Calu3 (cell line): ENCODE results near the gene KAZN. TPM values are rescaled to one million over a fixed set of nuclear protein-coding genes. Genes with fewer than 3 reads are reported as not detected.

Experiments
- BruUV-seq: library from RNA; stranded (reverse); fragments of 400-500 nt; replicated peaks from 2 replicates; lab custom pipeline; 2021; lab: Mats Ljungman, UMichigan
- CTCF ChIA-PET: fragments of 300-600 bp; sonication (Branson Sonifier 250); formaldehyde crosslinking; loops from one replicate; lab custom pipeline; 2022; ENCODE audit warnings: antibody characterized with exemption; lab: Charles Lee
- DNase-seq: peaks from one replicate; pipeline ENCODE4 v3.0.0; 2022
- H3K27ac Mint-ChIP-seq: one replicate; pipeline ENCODE4 v1.8.0; 2022; ENCODE audit warnings: mixed read lengths; ENCODE audit not compliant: unreplicated experiment
- H3K27me3 Mint-ChIP-seq: one replicate; pipeline ENCODE4 v1.8.0; 2022; ENCODE audit warnings: mixed read lengths; ENCODE audit not compliant: unreplicated experiment
- H3K36me3 Mint-ChIP-seq: one replicate; pipeline ENCODE4 v1.8.0; 2022; ENCODE audit warnings: mild to moderate bottlenecking, moderate library complexity, mixed read lengths; ENCODE audit not compliant: insufficient read depth, unreplicated experiment
- H3K4me1 Mint-ChIP-seq: one replicate; pipeline ENCODE4 v1.8.0; 2022; ENCODE audit warnings: mild to moderate bottlenecking, low read depth, mixed read lengths; ENCODE audit not compliant: unreplicated experiment
- H3K4me3 Mint-ChIP-seq: one replicate; pipeline ENCODE4 v1.8.0; 2022; ENCODE audit warnings: mild to moderate bottlenecking, low read depth, moderate library complexity, mixed read lengths; ENCODE audit not compliant: unreplicated experiment
- H3K9me3 Mint-ChIP-seq: one replicate; pipeline ENCODE4 v1.8.0; 2022; ENCODE audit warnings: low read depth, mixed read lengths; ENCODE audit not compliant: unreplicated experiment
- CTCF ChIP-seq: fragments of 200-600 bp; IDR thresholded peaks from one replicate; pipeline ENCODE4 v1.8.0; 2022; ENCODE audit warnings: antibody characterized with exemption; ENCODE audit not compliant: unreplicated experiment
- intact Hi-C: fragments of 100-400 bp; cut with micrococcal nuclease; formaldehyde crosslinking; loops from one replicate; pipeline ENCODE4 v1.10.0; 2022; ENCODE audit not compliant: unreplicated experiment
- total RNA-seq: library from RNA; stranded (reverse); gene quantifications from 2 replicates; pipeline ENCODE4 v1.2.3, GENCODE V29; 2022

The KAZN gene
- total RNA-seq, 1 experiment from 2014 or later = 3.6 TPM

- intact Hi-C loops = no loop called here
- Mint-ChIP-seq H3K4me1 (no peaks in the 10 kb centered on the region), H3K27ac (no peak overlapping the region), H3K27me3 (no peaks in the 10 kb centered on the region), H3K9me3 (peaks cover 3% of the 10 kb centered on the region), H3K36me3 (no peaks in the 10 kb centered on the region), H3K4me3 (no peak overlapping the region)
- BruUV-seq = no TSS peak
- DNase-seq = no peak
- TF ChIP-seq CTCF = no peak
- CTCF ChIA-PET = interaction anchor here (0.5 kb wide), 1 partner anchor 413 kb away, joined by 4 read pairs; no protein-coding TSS in a partner anchor
Observed at GRCh38 chr1:14627608-14628489, 29.4 kb downstream of the KAZN start.

DNA sequence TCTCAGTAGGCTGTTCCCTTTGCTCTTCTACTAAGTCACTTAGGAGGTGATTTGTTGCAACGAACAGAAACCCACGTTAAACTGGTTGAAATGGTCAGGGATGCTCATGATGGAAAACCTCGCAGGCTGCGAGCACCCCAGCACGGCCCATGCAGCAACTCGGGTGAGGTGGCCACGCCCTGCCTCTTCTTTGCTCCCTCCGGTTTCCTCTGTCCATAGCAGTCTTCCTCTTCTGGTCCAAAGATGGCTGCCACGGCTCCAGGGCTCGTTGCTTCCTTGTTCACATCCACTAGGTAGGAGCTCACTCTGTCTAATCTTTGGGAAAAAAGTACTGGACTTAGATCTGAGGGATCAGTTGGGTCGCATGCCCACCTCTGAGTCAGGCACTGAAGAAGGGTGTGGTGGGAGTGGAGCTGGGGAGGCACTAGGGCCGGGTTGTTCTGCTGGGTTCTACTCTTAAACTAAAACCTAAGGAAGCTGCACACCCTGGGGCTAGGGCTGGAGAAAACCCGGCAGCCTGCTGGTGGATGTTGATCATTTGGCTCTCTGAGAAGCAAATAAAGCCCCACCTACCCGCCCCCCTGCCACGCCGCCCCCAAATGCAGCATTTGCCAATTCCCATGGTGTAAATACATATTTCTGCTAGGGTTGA is 31.0 kb downstream of the KAZN start:
- no peak for TF ChIP-seq CTCF
- H3K27ac Mint-ChIP-seq = no peak overlapping the region
- no TSS peak for BruUV-seq
- DNase-seq = no peak
- H3K4me3 Mint-ChIP-seq = no peak overlapping the region
- H3K9me3 Mint-ChIP-seq = no peaks in the 10 kb centered on the region
- H3K27me3 Mint-ChIP-seq = no peaks in the 10 kb centered on the region
- no peaks in the 10 kb centered on the region for H3K4me1 Mint-ChIP-seq
- CTCF ChIA-PET = no interaction called here
- intact Hi-C loops = no loop called here
- no peaks in the 10 kb centered on the region for H3K36me3 Mint-ChIP-seq

DNA sequence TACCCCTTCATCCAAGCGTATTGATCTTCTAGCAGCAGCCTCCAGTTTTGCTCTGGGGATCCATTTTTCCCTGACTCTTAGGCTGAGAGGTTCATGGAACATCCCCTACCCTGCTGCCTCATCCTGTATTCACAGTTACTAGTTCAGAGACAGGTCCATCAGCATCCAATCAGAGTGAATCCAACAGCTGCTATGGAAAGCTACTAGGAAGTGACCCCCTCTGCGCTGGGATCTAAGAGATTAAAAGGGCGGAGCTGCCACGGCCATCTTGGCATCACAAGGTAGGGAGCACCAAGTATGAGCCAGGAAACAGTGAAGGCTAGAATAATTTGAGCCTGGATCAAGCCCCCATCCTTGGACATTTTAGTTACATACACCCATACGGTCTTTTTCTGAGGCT is 32.5 kb downstream of the KAZN start:
- Mint-ChIP-seq H3K4me3 (no peak overlapping the region), H3K27ac (no peak overlapping the region), H3K27me3 (no peaks in the 10 kb centered on the region), H3K4me1 (no peaks in the 10 kb centered on the region), H3K36me3 (no peaks in the 10 kb centered on the region), H3K9me3 (no peaks in the 10 kb centered on the region)
- TF ChIP-seq CTCF = no peak
- intact Hi-C loops = no loop called here
- CTCF ChIA-PET = no interaction called here
- DNase-seq = no peak
- BruUV-seq = no TSS peak

GRCh38 chr1:14631421-14631820 is 32.9 kb downstream of the KAZN start:
- Mint-ChIP-seq H3K27ac (no peak overlapping the region), H3K4me1 (no peaks in the 10 kb centered on the region), H3K9me3 (no peaks in the 10 kb centered on the region), H3K27me3 (no peaks in the 10 kb centered on the region), H3K4me3 (no peak overlapping the region), H3K36me3 (no peaks in the 10 kb centered on the region)
- DNase-seq = no peak
- BruUV-seq = no TSS peak
- no peak for TF ChIP-seq CTCF
- intact Hi-C loops = no loop called here
- CTCF ChIA-PET = interaction anchor here (0.6 kb wide), 1 partner anchor 97 kb away, joined by 4 read pairs; no protein-coding TSS in a partner anchor
